IPS DF 4.7 (cell line): ENCODE data around the gene NFE2L3.
"Not testable (repeated sequence)": the region's sequence is repeated elsewhere in the genome, so short reads cannot be mapped to it uniquely, and the experiment has no call there.

Source experiments
- DNase-seq: peaks from one replicate; pipeline ENCODE4 v3.0.0-alpha.2; 2013; ENCODE audit warnings: low spot score; ENCODE audit errors: extremely low read depth

The NFE2L3 gene

GRCh38 chr7:26151953-26152781, at the start of gene NFE2L3:
Gene NFE2L3 (plus strand): TSS chr7:26152198. CDS start chr7:26152499, 301 bp downstream.
- no peak for DNase-seq

- DNase-seq: no peak
Observed at GRCh38 chr7:26103596-26103995, 48.4 kb upstream of the NFE2L3 start.

- no peak for DNase-seq
Observed at GRCh38 chr7:26105236-26105635, 46.8 kb upstream of the NFE2L3 start.

- DNase-seq: no peak
Observed at GRCh38 chr7:26105931-26106330, 46.1 kb upstream of the NFE2L3 start.

GRCh38 chr7:26112203-26112740, 39.7 kb upstream of the NFE2L3 start:
- no peak for DNase-seq

- no peak for DNase-seq
Observed at GRCh38 chr7:26115650-26116049, 36.3 kb upstream of the NFE2L3 start.

- DNase-seq: no peak
Observed at GRCh38 chr7:26117142-26117807, 34.7 kb upstream of the NFE2L3 start.

GRCh38 chr7:26117970-26118369, 34.0 kb upstream of the NFE2L3 start:
- no peak for DNase-seq

- no peak for DNase-seq
Observed at GRCh38 chr7:26122745-26123144, 29.3 kb upstream of the NFE2L3 start.

GRCh38 chr7:26124775-26125174, 27.2 kb upstream of the NFE2L3 start:
- DNase-seq: not testable (repeated sequence)

- DNase-seq: no peak
Observed at GRCh38 chr7:26127411-26127810, 24.6 kb upstream of the NFE2L3 start.

GRCh38 chr7:26131056-26131589, 20.9 kb upstream of the NFE2L3 start:
- no peak for DNase-seq

- no peak for DNase-seq
Observed at GRCh38 chr7:26135076-26135475, 16.9 kb upstream of the NFE2L3 start.

GRCh38 chr7:26135551-26135950, 16.4 kb upstream of the NFE2L3 start:
- DNase-seq: no peak

- DNase-seq: no peak
Observed at GRCh38 chr7:26136831-26137230, 15.2 kb upstream of the NFE2L3 start.

GRCh38 chr7:26140380-26140779, 11.6 kb upstream of the NFE2L3 start:
- DNase-seq: no peak

GRCh38 chr7:26141077-26141476, 10.9 kb upstream of the NFE2L3 start:
- DNase-seq: no peak

- no peak for DNase-seq
Observed at GRCh38 chr7:26143298-26144048, 8.5 kb upstream of the NFE2L3 start.

GRCh38 chr7:26144184-26145080, 7.6 kb upstream of the NFE2L3 start:
- DNase-seq: no peak

GRCh38 chr7:26145238-26145637, 6.8 kb upstream of the NFE2L3 start:
- DNase-seq: no peak
